OCI-LY3 (cell line): ENCODE data around the gene PCSK1N.

ENCODE experiments used
- EZH2phosphoT487 ChIP-seq: fragments of 200-600 bp; shearing (Covaris generic); IDR thresholded peaks from 2 replicates; pipeline ENCODE4 v1.6.1; 2018; ENCODE audit warnings: antibody characterized with exemption, mixed run types, low read depth
- TF ChIP-seq, protein P1 (sequence below): fragments of 200-600, 300-600 bp; sonication (generic); IDR thresholded peaks from 2 replicates; pipeline ENCODE4 v1.5.1; 2014; ENCODE audit warnings: antibody characterized with exemption, low read length, low read depth

DNA sequence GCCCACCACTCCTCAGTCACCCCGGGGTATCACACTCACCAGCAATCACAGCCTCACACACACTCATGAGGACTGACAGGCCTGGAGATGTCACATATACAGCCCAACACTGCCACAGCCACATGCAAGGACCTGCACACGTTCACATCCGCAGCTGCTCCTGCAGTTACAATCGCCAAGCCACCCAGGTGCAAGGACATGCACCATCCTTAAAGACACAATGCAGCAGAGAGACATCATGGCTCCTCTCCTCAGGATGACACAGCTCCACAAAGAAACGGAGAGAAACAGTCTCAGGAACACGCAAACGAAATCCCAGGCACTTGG, 1.1 kb downstream of the PCSK1N start:
- TF ChIP-seq, protein P1, sequence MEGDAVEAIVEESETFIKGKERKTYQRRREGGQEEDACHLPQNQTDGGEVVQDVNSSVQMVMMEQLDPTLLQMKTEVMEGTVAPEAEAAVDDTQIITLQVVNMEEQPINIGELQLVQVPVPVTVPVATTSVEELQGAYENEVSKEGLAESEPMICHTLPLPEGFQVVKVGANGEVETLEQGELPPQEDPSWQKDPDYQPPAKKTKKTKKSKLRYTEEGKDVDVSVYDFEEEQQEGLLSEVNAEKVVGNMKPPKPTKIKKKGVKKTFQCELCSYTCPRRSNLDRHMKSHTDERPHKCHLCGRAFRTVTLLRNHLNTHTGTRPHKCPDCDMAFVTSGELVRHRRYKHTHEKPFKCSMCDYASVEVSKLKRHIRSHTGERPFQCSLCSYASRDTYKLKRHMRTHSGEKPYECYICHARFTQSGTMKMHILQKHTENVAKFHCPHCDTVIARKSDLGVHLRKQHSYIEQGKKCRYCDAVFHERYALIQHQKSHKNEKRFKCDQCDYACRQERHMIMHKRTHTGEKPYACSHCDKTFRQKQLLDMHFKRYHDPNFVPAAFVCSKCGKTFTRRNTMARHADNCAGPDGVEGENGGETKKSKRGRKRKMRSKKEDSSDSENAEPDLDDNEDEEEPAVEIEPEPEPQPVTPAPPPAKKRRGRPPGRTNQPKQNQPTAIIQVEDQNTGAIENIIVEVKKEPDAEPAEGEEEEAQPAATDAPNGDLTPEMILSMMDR = no peak
- TF ChIP-seq EZH2phosphoT487 = no peak
